Measurements from ENCODE around the gene PPIP5K2. TPM values are rescaled to one million over a fixed set of nuclear protein-coding genes. Genes with fewer than 3 reads are reported as not detected.
"Not testable (repeated sequence)": the region's sequence is repeated elsewhere in the genome, so short reads cannot be mapped to it uniquely, and the experiment has no call there.

PPIP5K2 gene
- total RNA-seq, 1 donor from 2014 or later: 66.3 TPM

GRCh38 chr5:103139264-103139865 lies 19.3 kb downstream of the PPIP5K2 start:
- H3K4me3 Mint-ChIP-seq (ENCODE audit: unreplicated experiment): no peak overlapping the region
- no peak overlapping the region for H3K27ac Mint-ChIP-seq (ENCODE audit: unreplicated experiment)
- H3K36me3 Mint-ChIP-seq (ENCODE audit: low read depth, unreplicated experiment): peaks cover 20% of the 10 kb centered on the region
- H3K9me3 Mint-ChIP-seq (ENCODE audit: unreplicated experiment): no peaks in the 10 kb centered on the region
- peaks cover 5% of the 10 kb centered on the region for H3K4me1 Mint-ChIP-seq (ENCODE audit: unreplicated experiment)
- no peaks in the 10 kb centered on the region for H3K27me3 Mint-ChIP-seq (ENCODE audit: unreplicated experiment)
- peak; percentile 78 for DNase-seq (ENCODE audit: low spot score)
- peak; percentile 88 for TF ChIP-seq CTCF (IDR thresholded peaks at IDR 0.05; ENCODE audit: unreplicated experiment)

- H3K4me3 Mint-ChIP-seq (ENCODE audit: unreplicated experiment); H3K9me3 Mint-ChIP-seq (ENCODE audit: unreplicated experiment): not testable (repeated sequence)
These were observed 22.0 kb downstream of the PPIP5K2 start for GRCh38 chr5:103142132-103142531.

GRCh38 chr5:103145196-103145595 lies 25.1 kb downstream of the PPIP5K2 start:
- no peak overlapping the region for H3K27ac Mint-ChIP-seq (ENCODE audit: unreplicated experiment)
- TF ChIP-seq CTCF (IDR thresholded peaks at IDR 0.05; ENCODE audit: unreplicated experiment): no peak
- no peaks in the 10 kb centered on the region for H3K27me3 Mint-ChIP-seq (ENCODE audit: unreplicated experiment)
- H3K4me3 Mint-ChIP-seq (ENCODE audit: unreplicated experiment): no peak overlapping the region
- H3K36me3 Mint-ChIP-seq (ENCODE audit: low read depth, unreplicated experiment): peaks cover 9% of the 10 kb centered on the region
- peaks cover 3% of the 10 kb centered on the region for H3K4me1 Mint-ChIP-seq (ENCODE audit: unreplicated experiment)
- no peaks in the 10 kb centered on the region for H3K9me3 Mint-ChIP-seq (ENCODE audit: unreplicated experiment)
- no peak for DNase-seq (ENCODE audit: low spot score)

More at GRCh38 chr5:103142132-103142531, 22.0 kb downstream of the PPIP5K2 start:
- H3K36me3 Mint-ChIP-seq (ENCODE audit: low read depth, unreplicated experiment): peaks cover 20% of the 10 kb centered on the region
- H3K27ac Mint-ChIP-seq (ENCODE audit: unreplicated experiment); DNase-seq (ENCODE audit: low spot score); H3K4me1 Mint-ChIP-seq (ENCODE audit: unreplicated experiment); H3K27me3 Mint-ChIP-seq (ENCODE audit: unreplicated experiment): not testable (repeated sequence)

- Mint-ChIP-seq H3K4me1 (ENCODE audit: unreplicated experiment) (peaks cover under 1% of the 10 kb centered on the region), H3K36me3 (ENCODE audit: low read depth, unreplicated experiment) (no peaks in the 10 kb centered on the region), H3K27ac (ENCODE audit: unreplicated experiment) (no peak overlapping the region), H3K9me3 (ENCODE audit: unreplicated experiment) (no peaks in the 10 kb centered on the region), H3K4me3 (ENCODE audit: unreplicated experiment) (no peak overlapping the region), H3K27me3 (ENCODE audit: unreplicated experiment) (no peaks in the 10 kb centered on the region)
- DNase-seq (ENCODE audit: low spot score): no peak
- TF ChIP-seq CTCF (IDR thresholded peaks at IDR 0.05; ENCODE audit: unreplicated experiment): no peak
These were observed 28.1 kb downstream of the PPIP5K2 start for GRCh38 chr5:103148213-103148612.

- no peak for TF ChIP-seq CTCF (IDR thresholded peaks at IDR 0.05; ENCODE audit: unreplicated experiment)
- H3K4me3 Mint-ChIP-seq (ENCODE audit: unreplicated experiment): no peak overlapping the region
These were observed 31.1 kb downstream of the PPIP5K2 start for GRCh38 chr5:103151156-103151555.

More at GRCh38 chr5:103151156-103151555, 31.1 kb downstream of the PPIP5K2 start:
- Mint-ChIP-seq H3K27ac (ENCODE audit: unreplicated experiment) (no peak overlapping the region), H3K27me3 (ENCODE audit: unreplicated experiment) (no peaks in the 10 kb centered on the region), H3K36me3 (ENCODE audit: low read depth, unreplicated experiment) (no peaks in the 10 kb centered on the region), H3K9me3 (ENCODE audit: unreplicated experiment) (no peaks in the 10 kb centered on the region), H3K4me1 (ENCODE audit: unreplicated experiment) (no peaks in the 10 kb centered on the region)
- DNase-seq (ENCODE audit: low spot score): no peak
